Measurements from ENCODE around the gene HNRNPA0. TPM values are rescaled to one million over a fixed set of nuclear protein-coding genes. Genes with fewer than 3 reads are reported as not detected.

Gene HNRNPA0
- total and polyA plus RNA-seq, 12 donors: 7.9 to 23.8 (median 17.4) TPM

GRCh38 chr5:137695651-137696428 lies 58.3 kb downstream of the HNRNPA0 start:
- DNase-seq: peak; percentile 22 to 27
- 60 to 65% methylated on average over 4 of the region's 4 CpGs for WGBS, 2 donors
- intact Hi-C loops (cut with DNase I): loop anchor here in 3 of 10 donors (2.0 to 5.0 kb wide), 2 partner anchors 39 to 41 kb away; partner anchors contain the start of gene KLHL3 (in 2 of the 3)
- peaks cover 0 to 43% (median 8%) of the 10 kb centered on the region in 9 donors for H3K36me3 ChIP-seq
- H3K9me3 ChIP-seq: no peaks in the 10 kb centered on the region
- ATAC-seq: peak in 7 of 8 donors; percentile 31 to 82 (median 61)
- H3K27ac ChIP-seq: peak overlapping the region; percentile 33 to 87 (median 64)
- H3K27me3 ChIP-seq: no peaks in the 10 kb centered on the region
- H3K4me3 ChIP-seq: no peak overlapping the region
- peak in 7 of 9 donors; percentile 23 to 63 (median 46) for TF ChIP-seq CTCF (IDR thresholded peaks at IDR 0.05)
- H3K4me1 ChIP-seq: peaks cover 21 to 64% (median 49%) of the 10 kb centered on the region in 9 donors

Other genes with a start within 250 kb of the HNRNPA0 start
- 10 to 100 TPM; 20.4 to 37.4 (median 28.2) TPM for gene KLHL3, start 18.3 kb downstream of the HNRNPA0 start, total RNA-seq
- 10 to 100 TPM; 12.4 to 23.2 TPM for gene KLHL3, start 18.3 kb downstream of the HNRNPA0 start, polyA plus RNA-seq
- 10 to 100 TPM in 9 of 10 donors, 1 to 10 TPM in 1; 6.8 to 22.4 (median 11.7) TPM for gene MYOT, start 113.5 kb upstream of the HNRNPA0 start, total RNA-seq
- gene MYOT, start 113.5 kb upstream of the HNRNPA0 start, polyA plus RNA-seq: 100 to 1,000 TPM in 1 of 2 donors, 1 to 10 TPM in 1; 6.4 to 180 TPM
- 1 to 10 TPM in 3 of 10 donors, under 1 TPM in 6, not detected in 1; 0.42 to 1.7 (median 0.53) TPM for gene PKD2L2, start 135.1 kb upstream of the HNRNPA0 start, total RNA-seq
- gene PKD2L2, start 135.1 kb upstream of the HNRNPA0 start, polyA plus RNA-seq: under 1 TPM in 1 of 2 donors, not detected in 1; 0.06 TPM

Data from heart right ventricle (tissue), 16 donors.